ENCODE measurements around the gene ZBTB7A. TPM values are rescaled to one million over a fixed set of nuclear protein-coding genes. Genes with fewer than 3 reads are reported as not detected.

The ZBTB7A gene
- total RNA-seq, 1 donor from 2014 or later = 30.6 TPM

GRCh38 chr19:4053423-4054324 lies 13.0 kb downstream of the ZBTB7A start:
- peaks cover 62% of the 10 kb centered on the region for H3K4me1 ChIP-seq
- intact Hi-C loops (cut with micrococcal nuclease) = no loop called here
- H3K36me3 ChIP-seq = peaks cover 47% of the 10 kb centered on the region
- no peak for DNase-seq
- H3K9me3 ChIP-seq (replicated peaks) = no peaks in the 10 kb centered on the region
- no peak overlapping the region for H3K27ac ChIP-seq (replicated peaks)
- TF ChIP-seq CTCF (IDR thresholded peaks at IDR 0.05; ENCODE audit: borderline replicate concordance) = no peak
- H3K27me3 ChIP-seq (ENCODE audit: low read depth) = no peaks in the 10 kb centered on the region
- H3K4me3 ChIP-seq = peak overlapping the region; percentile 41

- Histone ChIP-seq H3K36me3 (peaks cover 53% of the 10 kb centered on the region), H3K9me3 (replicated peaks) (no peaks in the 10 kb centered on the region), H3K4me3 (peak overlapping the region; percentile 41), H3K27ac (replicated peaks) (peak overlapping the region; percentile 68), H3K27me3 (ENCODE audit: low read depth) (no peaks in the 10 kb centered on the region), H3K4me1 (peaks cover 62% of the 10 kb centered on the region)
- intact Hi-C loops (cut with micrococcal nuclease) = no loop called here
- DNase-seq = no peak
- no peak for TF ChIP-seq CTCF (IDR thresholded peaks at IDR 0.05; ENCODE audit: borderline replicate concordance)
Measured at GRCh38 chr19:4052993-4053422, 13.7 kb downstream of the ZBTB7A start.

GRCh38 chr19:4052114-4052992 lies 14.3 kb downstream of the ZBTB7A start:
- intact Hi-C loops (cut with micrococcal nuclease) = no loop called here
- H3K9me3 ChIP-seq (replicated peaks) = no peaks in the 10 kb centered on the region
- peak overlapping the region; percentile 68 for H3K27ac ChIP-seq (replicated peaks)
- H3K36me3 ChIP-seq = peaks cover 58% of the 10 kb centered on the region
- DNase-seq = no peak
- peak overlapping the region; percentile 41 for H3K4me3 ChIP-seq
- no peaks in the 10 kb centered on the region for H3K27me3 ChIP-seq (ENCODE audit: low read depth)
- peaks cover 59% of the 10 kb centered on the region for H3K4me1 ChIP-seq
- TF ChIP-seq CTCF (IDR thresholded peaks at IDR 0.05; ENCODE audit: borderline replicate concordance) = no peak

GRCh38 chr19:4051175-4052101 lies 15.3 kb downstream of the ZBTB7A start:
- peaks cover 59% of the 10 kb centered on the region for H3K4me1 ChIP-seq
- intact Hi-C loops (cut with micrococcal nuclease) = no loop called here
- no peak for DNase-seq
- peaks cover 64% of the 10 kb centered on the region for H3K36me3 ChIP-seq
- H3K4me3 ChIP-seq = no peak overlapping the region
- no peaks in the 10 kb centered on the region for H3K9me3 ChIP-seq (replicated peaks)
- no peak for TF ChIP-seq CTCF (IDR thresholded peaks at IDR 0.05; ENCODE audit: borderline replicate concordance)
- no peaks in the 10 kb centered on the region for H3K27me3 ChIP-seq (ENCODE audit: low read depth)
- peak overlapping the region; percentile 68 for H3K27ac ChIP-seq (replicated peaks)

Measured in left ventricle myocardium inferior (tissue), 1 donor.